Panc1 (cell line): Measurements from ENCODE around the gene RPRD2. TPM values are rescaled to one million over a fixed set of nuclear protein-coding genes. Genes with fewer than 3 reads are reported as not detected.

Experiments used
- ATAC-seq: fragments of 200-7000 bp; cut with Tn5 transposase; 2 replicates; pipeline ENCODE4 v1.9.1; 2020; ENCODE audit warnings: mild to moderate bottlenecking, moderate library complexity
- BruUV-seq: library from RNA; stranded (reverse); fragments of 400-500 nt; replicated peaks from 2 replicates; lab custom pipeline; 2021; lab: Mats Ljungman, UMichigan
- CTCF ChIA-PET: fragments of 300-600 bp; sonication (Branson Sonifier 250); formaldehyde crosslinking; loops from one replicate; lab custom pipeline; 2022; ENCODE audit warnings: antibody characterized with exemption; lab: Charles Lee
- POLR2A ChIA-PET: fragments of 300-600 bp; sonication (Branson Sonifier 250); formaldehyde crosslinking; loops from one replicate; lab custom pipeline; 2022; ENCODE audit warnings: antibody characterized with exemption; lab: Charles Lee
- DNase-seq: peaks from one replicate; pipeline ENCODE4 v3.0.0-alpha.2; 2010; ENCODE audit warnings: low read depth, low spot score
- H3K27ac ChIP-seq: 2 replicates; pipeline ENCODE4 v1.5.1; 2011; ENCODE audit warnings: mild to moderate bottlenecking, low read length, inconsistent platforms
- H3K27me3 ChIP-seq: fragments of 200-500 bp; sonication (Bioruptor generic); 2 replicates; pipeline ENCODE4 v1.6.0; 2014; ENCODE audit warnings: low read length, inconsistent platforms; ENCODE audit not compliant: control insufficient read depth, insufficient read depth
- H3K36me3 ChIP-seq: fragments of 200-500 bp; sonication (Bioruptor generic); 2 replicates; pipeline ENCODE4 v1.5.1; 2014; ENCODE audit warnings: inconsistent platforms, mild to moderate bottlenecking, low read length, moderate library complexity; ENCODE audit not compliant: control insufficient read depth, insufficient read depth
- H3K4me1 ChIP-seq: 2 replicates; pipeline ENCODE4 v1.5.1; 2011; ENCODE audit warnings: inconsistent platforms, mild to moderate bottlenecking, low read length, moderate library complexity; ENCODE audit not compliant: control insufficient read depth, insufficient read depth
- H3K4me3 ChIP-seq, 2 experiments: 2 replicates each; pipeline ENCODE4 v1.5.1; 2011 to 2012; ENCODE audit warnings: low read depth in 2 of 2, low read length in 2 of 2, mild to moderate bottlenecking in 2 of 2, inconsistent platforms in 1 of 2, moderate library complexity in 1 of 2
- H3K9me3 ChIP-seq: fragments of 200-500 bp; sonication (Bioruptor generic); 2 replicates; pipeline ENCODE4 v1.5.1; 2014; ENCODE audit warnings: low read depth, mild to moderate bottlenecking, inconsistent platforms, low read length, moderate library complexity; ENCODE audit not compliant: control insufficient read depth, insufficient read depth
- POLR2AphosphoS5 ChIP-seq: IDR thresholded peaks from 2 replicates; pipeline ENCODE4 v1.6.1; 2012; ENCODE audit warnings: mild to moderate bottlenecking, low read depth, low read length, moderate library complexity
- REST ChIP-seq, 2 experiments: IDR thresholded peaks; 2 replicates each; pipeline ENCODE4 v1.6.1; 2011 to 2012; ENCODE audit warnings: low read depth in 2 of 2, control low read depth in 1 of 2, low read length in 1 of 2, mild to moderate bottlenecking in 1 of 2, moderate library complexity in 1 of 2; ENCODE audit not compliant: insufficient read depth in 1 of 2
- SIN3A ChIP-seq: IDR thresholded peaks from 2 replicates; pipeline ENCODE4 v1.6.1; 2012; ENCODE audit warnings: low read depth, mild to moderate bottlenecking, low read length, moderate library complexity, borderline replicate concordance; ENCODE audit not compliant: insufficient read depth
- TCF7L2 ChIP-seq: IDR thresholded peaks from 2 replicates; pipeline ENCODE4 v1.6.1; 2011; ENCODE audit warnings: mild to moderate bottlenecking, low read depth, low read length, inconsistent platforms
- in situ Hi-C: cut with HindIII; loops from 2 replicates; pipeline ENCODE4 v1.10.0; 2016; ENCODE audit warnings: low sequenced_read_pairs, low pct_unique_long_range_greater_than_20kb
- intact Hi-C: fragments of 100-400 bp; cut with micrococcal nuclease; formaldehyde crosslinking; loops from one replicate; pipeline ENCODE4 v1.10.0; 2022; ENCODE audit not compliant: unreplicated experiment
- total RNA-seq: library from RNA; stranded (reverse); gene quantifications from one replicate; pipeline ENCODE4 v1.2.1, GENCODE V29; 2021; ENCODE audit not compliant: unreplicated experiment
- TF ChIP-seq, protein P1 (sequence below): fragments of 450-650 bp; IDR thresholded peaks from 2 replicates; pipeline ENCODE4 v1.5.1; 2017; ENCODE audit warnings: mild to moderate bottlenecking

The RPRD2 gene
- total RNA-seq, 1 experiment from 2014 or later, result 28.3 TPM

GRCh38 chr1:150512846-150513245 is 148.9 kb downstream of the RPRD2 start:
- Histone ChIP-seq H3K4me3 (no peak overlapping the region), H3K27me3 (no peaks in the 10 kb centered on the region), H3K36me3 (no peaks in the 10 kb centered on the region), H3K9me3 (no peaks in the 10 kb centered on the region), H3K27ac (no peak overlapping the region), H3K4me1 (no peaks in the 10 kb centered on the region)
- TF ChIP-seq POLR2AphosphoS5 (no peak), SIN3A (no peak), REST (IDR thresholded peaks at IDR 0.05; ENCODE audit: insufficient read depth in 1 of 2, low read depth in 2 of 2, low read length in 1 of 2) (no peak)
- ChIA-PET POLR2A (no interaction called here), CTCF (no interaction called here)
- in situ Hi-C loops (no loop called here), intact Hi-C loops (no loop called here)
- DNase-seq, result no peak
- no TSS peak for BruUV-seq
- no peak for ATAC-seq

- in situ Hi-C loops (no loop called here), intact Hi-C loops (no loop called here)
- Histone ChIP-seq H3K27me3 (no peaks in the 10 kb centered on the region), H3K9me3 (no peaks in the 10 kb centered on the region), H3K4me3 (no peak overlapping the region), H3K27ac (no peak overlapping the region), H3K4me1 (no peaks in the 10 kb centered on the region), H3K36me3 (no peaks in the 10 kb centered on the region)
- ChIA-PET CTCF (no interaction called here), POLR2A (no interaction called here)
- no TSS peak for BruUV-seq
- TF ChIP-seq, protein P1, sequence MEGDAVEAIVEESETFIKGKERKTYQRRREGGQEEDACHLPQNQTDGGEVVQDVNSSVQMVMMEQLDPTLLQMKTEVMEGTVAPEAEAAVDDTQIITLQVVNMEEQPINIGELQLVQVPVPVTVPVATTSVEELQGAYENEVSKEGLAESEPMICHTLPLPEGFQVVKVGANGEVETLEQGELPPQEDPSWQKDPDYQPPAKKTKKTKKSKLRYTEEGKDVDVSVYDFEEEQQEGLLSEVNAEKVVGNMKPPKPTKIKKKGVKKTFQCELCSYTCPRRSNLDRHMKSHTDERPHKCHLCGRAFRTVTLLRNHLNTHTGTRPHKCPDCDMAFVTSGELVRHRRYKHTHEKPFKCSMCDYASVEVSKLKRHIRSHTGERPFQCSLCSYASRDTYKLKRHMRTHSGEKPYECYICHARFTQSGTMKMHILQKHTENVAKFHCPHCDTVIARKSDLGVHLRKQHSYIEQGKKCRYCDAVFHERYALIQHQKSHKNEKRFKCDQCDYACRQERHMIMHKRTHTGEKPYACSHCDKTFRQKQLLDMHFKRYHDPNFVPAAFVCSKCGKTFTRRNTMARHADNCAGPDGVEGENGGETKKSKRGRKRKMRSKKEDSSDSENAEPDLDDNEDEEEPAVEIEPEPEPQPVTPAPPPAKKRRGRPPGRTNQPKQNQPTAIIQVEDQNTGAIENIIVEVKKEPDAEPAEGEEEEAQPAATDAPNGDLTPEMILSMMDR, result no peak
- TF ChIP-seq SIN3A (no peak), TCF7L2 (no peak), REST (IDR thresholded peaks at IDR 0.05; ENCODE audit: insufficient read depth in 1 of 2, low read depth in 2 of 2, low read length in 1 of 2) (no peak), POLR2AphosphoS5 (no peak)
- ATAC-seq (no peak), DNase-seq (no peak)
Measured at GRCh38 chr1:150513351-150513791, 149.4 kb downstream of the RPRD2 start.
